Loucy (cell line): ENCODE results near the gene WRAP73.
A peak's percentile ranks its signal among the peaks of the same experiment; 100 is the strongest.

Experiments used
- H2AFZ ChIP-seq: fragments of 200-600 bp; sonication (generic); 2 replicates; pipeline ENCODE4 v1.6.0; 2016; ENCODE audit warnings: antibody characterized with exemption, mild to moderate bottlenecking, low read length, moderate library complexity
- H3F3A ChIP-seq: fragments of 200-600 bp; 2 replicates; pipeline ENCODE4 v1.6.0; 2016; ENCODE audit warnings: antibody characterized with exemption, low read depth, mild to moderate bottlenecking
- H3K27me3 ChIP-seq: fragments of 200-600 bp; sonication (generic); 2 replicates; pipeline ENCODE4 v1.6.1; 2014; ENCODE audit warnings: low read length, mild to moderate bottlenecking; ENCODE audit not compliant: insufficient read depth, poor library complexity, severe bottlenecking
- H3K36me3 ChIP-seq: fragments of 200-600 bp; sonication (generic); 2 replicates; pipeline ENCODE4 v1.6.1; 2016; ENCODE audit warnings: low read length; ENCODE audit not compliant: insufficient read depth
- H3K4me1 ChIP-seq: fragments of 200-600 bp; sonication (generic); 2 replicates; pipeline ENCODE4 v1.5.1; 2014; ENCODE audit warnings: low read length, mild to moderate bottlenecking; ENCODE audit not compliant: insufficient read depth, poor library complexity, severe bottlenecking
- H3K4me2 ChIP-seq: fragments of 200-600 bp; sonication (generic); 2 replicates; pipeline ENCODE4 v1.6.0; 2014; ENCODE audit warnings: antibody characterized with exemption, low read length, low read depth, mild to moderate bottlenecking; ENCODE audit not compliant: poor library complexity, severe bottlenecking
- H3K4me3 ChIP-seq: fragments of 200-600 bp; sonication (generic); 2 replicates; pipeline ENCODE4 v1.5.1; 2014; ENCODE audit warnings: low read length, mild to moderate bottlenecking, mixed read lengths; ENCODE audit not compliant: poor library complexity, severe bottlenecking
- H3K79me2 ChIP-seq: fragments of 200-600 bp; sonication (generic); 2 replicates; pipeline ENCODE4 v1.6.1; 2014; ENCODE audit warnings: low read length; ENCODE audit not compliant: insufficient read depth
- H3K9ac ChIP-seq: fragments of 200-600 bp; sonication (generic); 2 replicates; pipeline ENCODE4 v1.6.0; 2014; ENCODE audit warnings: mild to moderate bottlenecking, low read depth, low read length, moderate library complexity; ENCODE audit not compliant: poor library complexity, severe bottlenecking
- H3K9me2 ChIP-seq: fragments of 200-600 bp; sonication (generic); replicated peaks from 2 replicates; pipeline ENCODE4 v1.6.1; 2016; ENCODE audit warnings: low read depth, low read length, mixed read lengths
- H3K9me3 ChIP-seq: fragments of 200-600 bp; sonication (generic); 2 replicates; pipeline ENCODE4 v1.6.1; 2014; ENCODE audit warnings: mild to moderate bottlenecking, antibody characterized with exemption, low read length, low read depth; ENCODE audit not compliant: insufficient read depth
- H4K20me1 ChIP-seq: fragments of 200-600 bp; sonication (generic); 2 replicates; pipeline ENCODE4 v1.6.0; 2014; ENCODE audit warnings: antibody characterized with exemption, low read length, mild to moderate bottlenecking; ENCODE audit not compliant: insufficient read depth, poor library complexity, severe bottlenecking
- CTCF ChIP-seq: fragments of 200-600 bp; sonication (generic); conservative IDR thresholded peaks from 2 replicates; pipeline ENCODE4 v1.5.1; 2014; ENCODE audit warnings: mild to moderate bottlenecking, antibody characterized with exemption, low read length
- EZH2phosphoT487 ChIP-seq: fragments of 200-600 bp; IDR thresholded peaks from 2 replicates; pipeline ENCODE4 v1.6.1; 2018; ENCODE audit warnings: antibody characterized with exemption, mild to moderate bottlenecking, moderate library complexity, borderline replicate concordance

The WRAP73 gene

GRCh38 chr1:3695326-3696217 is 45.7 kb upstream of the WRAP73 start:
- no peaks in the 10 kb centered on the region for H3K36me3 ChIP-seq
- H4K20me1 ChIP-seq = no peaks in the 10 kb centered on the region
- no peaks in the 10 kb centered on the region for H3F3A ChIP-seq
- peak overlapping the region; percentile 9 for H3K4me2 ChIP-seq
- TF ChIP-seq EZH2phosphoT487 (no peak), CTCF (peak; percentile 83)
- no peaks in the 10 kb centered on the region for H3K27me3 ChIP-seq
- no peaks in the 10 kb centered on the region for H3K9me3 ChIP-seq
- H3K9ac ChIP-seq = no peak overlapping the region
- no peak overlapping the region for H2AFZ ChIP-seq
- no peaks in the 10 kb centered on the region for H3K4me1 ChIP-seq
- H3K9me2 ChIP-seq = no peaks in the 10 kb centered on the region
- H3K79me2 ChIP-seq = no peaks in the 10 kb centered on the region
- H3K4me3 ChIP-seq = no peak overlapping the region

DNA sequence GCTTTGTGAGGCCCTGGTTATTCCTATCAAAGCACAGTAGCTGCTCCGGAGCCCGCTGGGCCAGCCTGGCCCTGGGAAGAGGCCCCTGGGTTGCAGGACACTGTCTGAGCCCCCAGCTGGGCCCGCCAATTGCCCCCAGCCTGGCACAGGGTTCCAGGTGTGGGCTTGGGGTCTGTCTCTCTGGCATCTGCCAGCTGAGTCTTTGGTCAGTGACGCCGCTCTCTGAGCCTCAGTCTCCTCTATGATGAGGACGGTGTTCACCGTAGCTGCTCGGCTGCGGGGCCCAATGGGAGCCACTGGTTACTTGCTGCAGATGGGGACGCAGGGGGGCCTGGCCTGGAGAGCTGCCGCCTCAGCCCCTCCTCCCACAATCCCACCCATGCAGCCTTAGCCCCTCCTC is 43.4 kb upstream of the WRAP73 start:
- Histone ChIP-seq H4K20me1 (no peaks in the 10 kb centered on the region), H3K9me3 (no peaks in the 10 kb centered on the region), H2AFZ (no peak overlapping the region), H3K4me2 (no peak overlapping the region), H3K79me2 (no peaks in the 10 kb centered on the region), H3K9me2 (no peaks in the 10 kb centered on the region), H3F3A (no peaks in the 10 kb centered on the region), H3K9ac (no peak overlapping the region), H3K36me3 (no peaks in the 10 kb centered on the region), H3K27me3 (no peaks in the 10 kb centered on the region), H3K4me3 (no peak overlapping the region), H3K4me1 (no peaks in the 10 kb centered on the region)
- TF ChIP-seq CTCF (no peak), EZH2phosphoT487 (no peak)

- no peaks in the 10 kb centered on the region for H3K4me1 ChIP-seq
Observed at GRCh38 chr1:3692598-3692997, 42.7 kb upstream of the WRAP73 start.

More at GRCh38 chr1:3692598-3692997, 42.7 kb upstream of the WRAP73 start:
- Histone ChIP-seq H2AFZ (no peak overlapping the region), H3K27me3 (no peaks in the 10 kb centered on the region), H3K4me3 (no peak overlapping the region), H3K4me2 (no peak overlapping the region), H3K9ac (no peak overlapping the region), H3K9me3 (no peaks in the 10 kb centered on the region), H3K9me2 (no peaks in the 10 kb centered on the region), H3K79me2 (no peaks in the 10 kb centered on the region), H3F3A (no peaks in the 10 kb centered on the region), H4K20me1 (no peaks in the 10 kb centered on the region), H3K36me3 (no peaks in the 10 kb centered on the region)
- TF ChIP-seq EZH2phosphoT487 (no peak), CTCF (no peak)
